Stimulated activated naive CD8-positive, alpha-beta T cell treated with anti-CD3 and anti-CD28 coated beads, Interleukin-15, Interleukin-2, amounts not matched to agents 100 ng/mL and 50 ng/mL, for 24 hours (primary cell): ENCODE measurements around the gene VPS39.

Source experiments
- H3K27ac Mint-ChIP-seq: one replicate; pipeline ENCODE4 v1.8.0; 2021; ENCODE audit warnings: mild to moderate bottlenecking, mixed read lengths
- H3K27me3 Mint-ChIP-seq: one replicate; pipeline ENCODE4 v1.8.0; 2021; ENCODE audit warnings: mixed read lengths
- H3K36me3 Mint-ChIP-seq: one replicate; pipeline ENCODE4 v1.8.0; 2021; ENCODE audit warnings: low read depth, mixed read lengths
- H3K4me1 Mint-ChIP-seq: one replicate; pipeline ENCODE4 v1.8.0; 2021; ENCODE audit warnings: low read depth, mixed read lengths
- H3K4me3 Mint-ChIP-seq: one replicate; pipeline ENCODE4 v1.8.0; 2021; ENCODE audit warnings: mild to moderate bottlenecking, mixed read lengths
- H3K9me3 Mint-ChIP-seq: one replicate; pipeline ENCODE4 v1.8.0; 2021; ENCODE audit warnings: mixed read lengths

The VPS39 gene

GRCh38 chr15:42148808-42149492 is 59.2 kb downstream of the VPS39 start:
- Mint-ChIP-seq H3K27me3 (no peaks in the 10 kb centered on the region), H3K4me1 (no peaks in the 10 kb centered on the region), H3K36me3 (no peaks in the 10 kb centered on the region), H3K9me3 (no peaks in the 10 kb centered on the region), H3K4me3 (no peak overlapping the region), H3K27ac (no peak overlapping the region)

GRCh38 chr15:42147431-42147735 is 60.7 kb downstream of the VPS39 start:
- Mint-ChIP-seq H3K27ac (no peak overlapping the region), H3K27me3 (no peaks in the 10 kb centered on the region), H3K36me3 (no peaks in the 10 kb centered on the region), H3K4me3 (no peak overlapping the region), H3K9me3 (no peaks in the 10 kb centered on the region), H3K4me1 (no peaks in the 10 kb centered on the region)

GRCh38 chr15:42146551-42147430 is 61.3 kb downstream of the VPS39 start:
- H3K9me3 Mint-ChIP-seq, result no peaks in the 10 kb centered on the region
- no peak overlapping the region for H3K27ac Mint-ChIP-seq
- no peaks in the 10 kb centered on the region for H3K36me3 Mint-ChIP-seq
- no peaks in the 10 kb centered on the region for H3K4me1 Mint-ChIP-seq
- H3K27me3 Mint-ChIP-seq, result no peaks in the 10 kb centered on the region
- H3K4me3 Mint-ChIP-seq, result no peak overlapping the region

DNA sequence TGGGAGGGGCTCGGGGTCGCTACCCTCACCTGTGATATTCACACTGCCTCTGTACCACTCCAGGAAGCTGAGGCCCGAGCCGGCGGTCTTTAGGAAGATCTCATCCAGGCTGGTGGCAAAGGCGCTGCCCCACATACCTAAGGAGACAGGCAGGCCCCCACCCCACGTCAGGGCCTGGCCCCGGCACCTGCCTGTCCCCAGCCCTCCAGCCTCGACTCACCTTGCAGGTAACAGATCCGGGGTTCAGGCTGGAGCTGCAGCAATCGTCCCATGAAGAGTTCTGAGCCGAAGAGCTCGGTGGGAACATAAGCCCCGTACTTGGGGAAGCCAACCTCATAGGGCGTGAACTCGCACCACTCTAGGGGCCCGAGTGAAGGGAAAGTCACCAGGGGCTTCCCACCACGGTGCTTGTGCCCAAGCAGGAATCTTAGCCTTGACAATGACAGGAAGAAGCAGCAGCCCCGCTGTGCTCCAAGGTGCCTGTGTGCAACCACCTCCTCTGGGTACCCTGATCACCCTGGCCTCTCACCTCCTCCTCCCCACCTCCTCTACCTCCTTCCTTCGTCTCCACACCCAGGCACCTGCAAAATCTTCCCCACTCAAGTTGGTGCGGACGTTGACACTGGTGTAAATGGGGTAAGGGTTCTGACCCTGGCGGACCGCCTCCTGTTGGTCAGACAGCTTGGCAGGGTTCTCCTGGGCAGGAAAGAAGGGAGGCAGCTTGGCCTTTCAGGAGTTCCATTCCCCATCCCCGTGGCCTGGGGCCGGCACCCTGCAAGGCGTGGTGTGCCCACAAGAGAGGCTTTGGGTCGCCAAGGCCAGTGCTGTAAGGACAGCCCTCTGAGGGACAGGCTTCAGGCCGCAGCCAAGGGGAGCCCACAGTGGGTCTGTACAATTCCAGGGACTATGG is 62.3 kb downstream of the VPS39 start:
- Mint-ChIP-seq H3K36me3 (no peaks in the 10 kb centered on the region), H3K27ac (no peak overlapping the region), H3K4me1 (no peaks in the 10 kb centered on the region), H3K4me3 (no peak overlapping the region), H3K9me3 (no peaks in the 10 kb centered on the region), H3K27me3 (no peaks in the 10 kb centered on the region)

- H3K4me3 Mint-ChIP-seq, result no peak overlapping the region
- H3K36me3 Mint-ChIP-seq, result no peaks in the 10 kb centered on the region
- no peak overlapping the region for H3K27ac Mint-ChIP-seq
- no peaks in the 10 kb centered on the region for H3K4me1 Mint-ChIP-seq
- H3K27me3 Mint-ChIP-seq, result no peaks in the 10 kb centered on the region
- no peaks in the 10 kb centered on the region for H3K9me3 Mint-ChIP-seq
Measured at GRCh38 chr15:42144841-42145375, 63.2 kb downstream of the VPS39 start.

GRCh38 chr15:42143866-42144625 is 64.1 kb downstream of the VPS39 start:
- H3K36me3 Mint-ChIP-seq, result no peaks in the 10 kb centered on the region
- no peak overlapping the region for H3K4me3 Mint-ChIP-seq
- H3K27ac Mint-ChIP-seq, result no peak overlapping the region
- no peaks in the 10 kb centered on the region for H3K27me3 Mint-ChIP-seq
- no peaks in the 10 kb centered on the region for H3K4me1 Mint-ChIP-seq
- no peaks in the 10 kb centered on the region for H3K9me3 Mint-ChIP-seq

DNA sequence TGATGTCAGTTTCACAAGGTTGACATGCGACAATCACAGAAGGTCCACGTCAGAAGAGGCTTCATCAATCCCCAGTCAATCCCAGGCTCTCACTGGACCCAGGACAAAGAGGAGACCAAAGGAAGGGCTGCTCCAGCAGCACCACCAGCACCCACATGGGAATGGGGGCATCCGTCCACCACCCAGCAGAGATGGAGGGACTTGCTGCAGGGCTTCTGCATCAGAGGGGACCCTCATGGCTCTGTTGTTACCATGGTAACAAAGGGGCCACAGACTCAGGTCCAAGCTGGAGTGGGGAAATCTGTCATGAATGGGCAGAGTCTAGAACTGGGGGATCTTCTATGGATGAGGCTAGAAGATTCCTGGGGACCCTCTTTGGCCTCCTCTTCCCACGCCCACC is 64.7 kb downstream of the VPS39 start:
- Mint-ChIP-seq H3K4me3 (no peak overlapping the region), H3K9me3 (no peaks in the 10 kb centered on the region), H3K27ac (no peak overlapping the region), H3K4me1 (no peaks in the 10 kb centered on the region), H3K36me3 (no peaks in the 10 kb centered on the region), H3K27me3 (no peaks in the 10 kb centered on the region)

DNA sequence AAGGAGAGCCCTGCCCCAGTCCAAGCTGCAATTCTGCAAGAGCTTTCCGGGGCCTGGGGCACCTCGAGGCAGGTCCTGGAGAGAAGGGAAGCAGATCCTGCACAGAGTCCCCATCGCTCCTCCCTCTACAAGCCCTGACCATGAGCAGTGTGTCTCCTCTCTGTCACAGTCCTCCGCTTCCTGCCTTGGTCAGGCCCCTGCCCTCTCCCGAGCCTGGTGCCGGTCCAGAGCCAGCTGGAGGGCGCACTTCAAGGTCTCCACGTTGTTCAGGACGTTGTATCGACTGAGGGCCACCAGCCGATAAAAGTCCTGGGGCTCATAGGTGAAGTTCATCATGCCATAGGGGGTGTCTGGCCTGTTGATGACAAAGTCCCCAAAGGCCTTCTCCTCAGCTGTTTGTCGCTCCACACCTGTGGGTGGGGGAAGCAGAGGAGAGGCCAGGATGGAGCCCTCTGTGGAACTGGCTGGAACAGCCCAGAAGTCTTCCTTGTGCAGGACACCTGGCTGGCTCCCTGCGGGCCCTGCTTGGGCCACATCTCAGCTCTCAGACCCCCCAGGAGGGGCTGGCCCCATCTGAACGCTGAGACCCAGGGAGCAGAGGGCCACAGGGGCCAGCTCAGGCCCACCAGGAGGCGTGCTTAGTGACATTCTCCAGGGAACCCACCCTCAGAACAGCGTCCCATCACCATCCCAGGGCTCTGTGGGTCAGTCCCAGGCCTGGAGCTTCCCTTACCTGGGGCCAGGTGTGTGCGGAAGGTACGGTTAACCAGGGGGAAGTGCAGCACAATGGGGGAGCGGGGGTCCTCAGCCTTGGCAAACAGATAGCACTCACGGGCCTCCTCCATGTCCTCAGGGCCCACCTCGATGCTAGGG is 66.1 kb downstream of the VPS39 start:
- Mint-ChIP-seq H3K9me3 (no peaks in the 10 kb centered on the region), H3K27me3 (no peaks in the 10 kb centered on the region), H3K36me3 (no peaks in the 10 kb centered on the region), H3K27ac (no peak overlapping the region), H3K4me3 (no peak overlapping the region), H3K4me1 (no peaks in the 10 kb centered on the region)

- Mint-ChIP-seq H3K36me3 (no peaks in the 10 kb centered on the region), H3K4me1 (no peaks in the 10 kb centered on the region), H3K9me3 (no peaks in the 10 kb centered on the region)
Measured at GRCh38 chr15:42141246-42141645, 66.9 kb downstream of the VPS39 start.

DNA sequence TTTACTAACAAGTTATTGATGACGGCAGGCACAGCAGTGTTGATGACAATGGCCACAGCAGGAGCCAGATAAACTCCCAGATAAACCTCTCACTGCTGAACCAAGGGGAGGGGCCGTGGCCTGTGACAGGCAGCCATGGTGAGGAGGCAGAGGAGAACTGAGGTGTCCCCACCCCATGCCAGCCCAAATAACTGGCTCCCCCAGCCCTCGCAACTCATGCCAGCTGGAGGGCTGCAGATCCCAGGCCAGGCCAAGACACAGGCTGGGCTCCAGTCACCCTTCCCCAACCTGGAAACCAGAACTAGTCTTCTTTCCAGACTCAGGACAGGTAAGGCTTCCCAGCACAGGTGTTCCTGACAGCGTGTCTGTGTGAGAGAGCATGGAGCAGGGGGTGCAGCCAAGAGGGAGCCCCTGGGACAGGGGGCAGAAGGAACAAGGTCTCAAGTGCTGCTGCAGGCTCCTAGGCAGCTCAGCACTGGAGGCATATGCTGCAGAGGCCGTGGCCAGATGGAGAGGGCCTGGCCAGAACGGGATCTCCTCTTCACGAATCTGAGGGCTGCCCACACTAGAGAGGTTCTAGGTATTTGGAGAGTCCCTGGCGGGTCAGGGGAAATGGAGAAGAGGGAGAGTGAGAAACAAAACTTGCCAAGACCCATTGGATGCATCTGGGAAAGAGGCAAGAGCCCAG is 67.6 kb downstream of the VPS39 start:
- Mint-ChIP-seq H3K27me3 (no peaks in the 10 kb centered on the region), H3K4me3 (no peak overlapping the region), H3K36me3 (no peaks in the 10 kb centered on the region), H3K4me1 (no peaks in the 10 kb centered on the region), H3K9me3 (no peaks in the 10 kb centered on the region), H3K27ac (no peak overlapping the region)

More at GRCh38 chr15:42141246-42141645, 66.9 kb downstream of the VPS39 start:
- H3K4me3 Mint-ChIP-seq, result no peak overlapping the region
- H3K27me3 Mint-ChIP-seq, result no peaks in the 10 kb centered on the region
- no peak overlapping the region for H3K27ac Mint-ChIP-seq

- Mint-ChIP-seq H3K27me3 (no peaks in the 10 kb centered on the region), H3K27ac (no peak overlapping the region), H3K4me1 (no peaks in the 10 kb centered on the region), H3K36me3 (no peaks in the 10 kb centered on the region), H3K4me3 (no peak overlapping the region), H3K9me3 (no peaks in the 10 kb centered on the region)
Measured at GRCh38 chr15:42139596-42139995, 68.5 kb downstream of the VPS39 start.

DNA sequence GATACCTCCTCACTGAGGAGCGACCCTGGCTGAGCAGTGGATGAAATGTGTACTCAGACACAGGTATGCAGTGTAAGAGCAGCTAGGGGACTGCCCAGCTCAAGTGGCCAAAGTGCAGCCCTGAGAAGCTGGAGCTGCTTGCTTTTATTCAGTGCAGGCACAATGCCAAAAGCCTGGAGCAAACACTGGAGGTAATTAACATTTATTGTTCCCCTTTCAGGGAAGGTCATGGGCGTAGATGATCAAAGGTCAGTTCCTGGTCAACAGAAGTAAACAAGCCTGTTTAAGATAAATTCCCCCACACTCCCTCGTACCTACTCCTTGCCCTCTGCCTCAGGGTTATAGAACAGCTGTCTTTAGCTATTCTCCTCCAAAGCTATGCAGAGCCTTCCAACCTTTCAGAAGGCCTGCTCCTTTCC is 69.1 kb downstream of the VPS39 start:
- Mint-ChIP-seq H3K27ac (no peak overlapping the region), H3K4me3 (no peak overlapping the region), H3K36me3 (no peaks in the 10 kb centered on the region), H3K27me3 (no peaks in the 10 kb centered on the region), H3K4me1 (no peaks in the 10 kb centered on the region), H3K9me3 (no peaks in the 10 kb centered on the region)

GRCh38 chr15:42138411-42138810 is 69.7 kb downstream of the VPS39 start:
- Mint-ChIP-seq H3K27ac (no peak overlapping the region), H3K27me3 (peaks cover under 1% of the 10 kb centered on the region), H3K9me3 (no peaks in the 10 kb centered on the region), H3K4me3 (no peak overlapping the region), H3K4me1 (no peaks in the 10 kb centered on the region), H3K36me3 (no peaks in the 10 kb centered on the region)
